Measurements from ENCODE around the gene ORC2.

GRCh38 chr2:200987137-200987536 lies 23.7 kb upstream of the ORC2 start:
- TF ChIP-seq REST (IDR thresholded peaks at IDR 0.05; ENCODE audit: low read depth) = no peak
- no peak for TF ChIP-seq RAD21 (IDR thresholded peaks at IDR 0.05; ENCODE audit: low read depth)
- TF ChIP-seq USF1 (IDR thresholded peaks at IDR 0.05) = no peak
- no peak for TF ChIP-seq EGR1 (IDR thresholded peaks at IDR 0.05)
